GM12801 (cell line): ENCODE measurements around the gene NIBAN1.

Experiments
- CTCF ChIP-seq: IDR thresholded peaks from one replicate; pipeline ENCODE4 v1.5.1; 2011; ENCODE audit warnings: control low read depth; ENCODE audit not compliant: insufficient read length; ENCODE audit errors: extremely low read depth

Gene NIBAN1

GRCh38 chr1:184929711-184930202 lies 44.6 kb downstream of the NIBAN1 start:
- TF ChIP-seq CTCF = no peak

- no peak for TF ChIP-seq CTCF
These were observed 45.9 kb downstream of the NIBAN1 start for GRCh38 chr1:184928394-184928793.
